ENCODE data around the gene STPG4. TPM values are rescaled to one million over a fixed set of nuclear protein-coding genes. Genes with fewer than 3 reads are reported as not detected.

Gene STPG4
- total RNA-seq, 1 experiment from 2014 or later: 8.7 TPM

DNA sequence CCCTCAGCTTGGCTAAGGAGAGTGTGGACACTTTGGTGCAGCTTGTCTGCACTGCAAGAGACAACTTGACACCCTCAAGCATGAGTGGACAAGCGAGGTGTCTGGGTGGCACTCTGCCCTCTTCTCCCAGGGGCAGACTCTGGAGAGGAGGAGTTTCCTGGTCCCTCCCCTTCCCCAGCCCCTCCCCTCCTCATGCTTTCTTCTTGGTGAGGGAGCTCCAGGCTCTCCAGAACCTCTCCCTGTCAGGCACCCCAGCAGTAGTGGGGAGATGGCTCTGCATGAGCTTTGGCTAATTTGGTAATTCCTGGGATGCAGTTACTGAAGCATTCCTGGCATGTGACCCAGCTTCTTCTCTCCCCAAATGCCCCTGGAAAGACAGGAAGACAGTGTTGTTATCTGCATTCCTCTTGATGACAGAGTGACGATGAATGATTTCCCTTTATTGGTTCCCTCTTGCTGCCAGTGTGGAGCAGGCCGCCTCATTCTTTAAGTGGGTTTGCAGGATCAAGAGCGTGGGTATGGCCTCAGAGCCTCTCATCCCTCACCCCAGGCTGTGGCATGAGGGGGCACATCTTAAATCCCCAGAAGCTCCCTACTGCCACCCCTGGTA, 89.2 kb downstream of the STPG4 start:
- DNase-seq: peak; percentile 65 to 78
- H3K36me3 ChIP-seq (ENCODE audit: low read depth): no peaks in the 10 kb centered on the region
- H3K4me2 ChIP-seq: peak overlapping the region; percentile 28
- no peak overlapping the region for H2AFZ ChIP-seq
- peaks cover 66% of the 10 kb centered on the region for H3K4me1 ChIP-seq (replicated peaks; ENCODE audit: insufficient read depth)
- no peaks in the 10 kb centered on the region for H3K9me2 ChIP-seq (ENCODE audit: insufficient read depth)
- no peaks in the 10 kb centered on the region for H3K9me3 ChIP-seq (ENCODE audit: insufficient read depth, low read depth)
- H3K4me3 ChIP-seq: no peak overlapping the region
- ChIA-PET POLR2A (ENCODE audit: unreplicated experiment) (interaction anchor here (0.6 to 0.8 kb wide), 10 partner anchors 11 to 245 kb away, joined by 3 to 23 read pairs (median 8); no protein-coding TSS in a partner anchor), CTCF (interaction anchor here (0.6 to 1.2 kb wide), 7 partner anchors 11 to 841 kb away, joined by 3 to 14 read pairs (median 6); no protein-coding TSS in a partner anchor)
- H3K79me2 ChIP-seq (ENCODE audit: low read depth): peaks cover 12% of the 10 kb centered on the region; the same call in 1 of the 2 replicates
- H3K27ac ChIP-seq: peak overlapping the region; percentile 44
- no TSS peak for BruUV-seq (replicated peaks)
- no peaks in the 10 kb centered on the region for H4K20me1 ChIP-seq (ENCODE audit: insufficient read depth)
- intact Hi-C loops (cut with micrococcal nuclease; ENCODE audit: unreplicated experiment): no loop called here
- TF ChIP-seq, protein P1, sequence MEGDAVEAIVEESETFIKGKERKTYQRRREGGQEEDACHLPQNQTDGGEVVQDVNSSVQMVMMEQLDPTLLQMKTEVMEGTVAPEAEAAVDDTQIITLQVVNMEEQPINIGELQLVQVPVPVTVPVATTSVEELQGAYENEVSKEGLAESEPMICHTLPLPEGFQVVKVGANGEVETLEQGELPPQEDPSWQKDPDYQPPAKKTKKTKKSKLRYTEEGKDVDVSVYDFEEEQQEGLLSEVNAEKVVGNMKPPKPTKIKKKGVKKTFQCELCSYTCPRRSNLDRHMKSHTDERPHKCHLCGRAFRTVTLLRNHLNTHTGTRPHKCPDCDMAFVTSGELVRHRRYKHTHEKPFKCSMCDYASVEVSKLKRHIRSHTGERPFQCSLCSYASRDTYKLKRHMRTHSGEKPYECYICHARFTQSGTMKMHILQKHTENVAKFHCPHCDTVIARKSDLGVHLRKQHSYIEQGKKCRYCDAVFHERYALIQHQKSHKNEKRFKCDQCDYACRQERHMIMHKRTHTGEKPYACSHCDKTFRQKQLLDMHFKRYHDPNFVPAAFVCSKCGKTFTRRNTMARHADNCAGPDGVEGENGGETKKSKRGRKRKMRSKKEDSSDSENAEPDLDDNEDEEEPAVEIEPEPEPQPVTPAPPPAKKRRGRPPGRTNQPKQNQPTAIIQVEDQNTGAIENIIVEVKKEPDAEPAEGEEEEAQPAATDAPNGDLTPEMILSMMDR (conservative IDR thresholded peaks at IDR 0.05): no peak
- no peak for TF ChIP-seq EZH2 (IDR thresholded peaks at IDR 0.05; ENCODE audit: low read depth)
- peaks cover 50% of the 10 kb centered on the region for H3F3A ChIP-seq (ENCODE audit: insufficient read depth, low read depth)
- H3K27me3 ChIP-seq (ENCODE audit: insufficient read depth, low read depth): no peaks in the 10 kb centered on the region

DNA sequence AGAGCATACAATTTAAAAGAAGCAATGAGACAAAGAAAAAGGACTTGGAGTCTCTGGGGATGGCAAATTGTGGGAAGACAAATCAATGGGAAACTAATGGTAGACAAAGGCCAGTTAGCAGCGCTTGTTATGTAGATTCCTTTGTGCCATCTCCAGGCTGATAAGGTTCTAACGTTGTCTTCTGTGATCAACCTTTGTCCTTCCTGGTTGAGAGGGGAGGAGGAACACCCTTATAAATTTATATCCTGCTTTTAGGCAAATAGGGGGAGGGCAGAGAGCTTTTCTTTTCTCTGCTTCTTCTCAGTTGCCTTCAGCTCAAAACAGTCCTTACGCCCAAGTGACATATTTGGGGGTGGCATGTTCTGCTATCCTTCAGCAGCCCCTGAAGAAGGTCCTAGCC, 89.8 kb downstream of the STPG4 start:
- Histone ChIP-seq H3K9me3 (ENCODE audit: insufficient read depth, low read depth) (no peaks in the 10 kb centered on the region), H3K27me3 (ENCODE audit: insufficient read depth, low read depth) (no peaks in the 10 kb centered on the region), H3K4me2 (peak overlapping the region; percentile 28), H3K27ac (peak overlapping the region; percentile 44), H4K20me1 (ENCODE audit: insufficient read depth) (no peaks in the 10 kb centered on the region), H3K79me2 (ENCODE audit: low read depth) (peaks cover 10% of the 10 kb centered on the region; the same call in 1 of the 2 replicates), H3K9me2 (ENCODE audit: insufficient read depth) (no peaks in the 10 kb centered on the region), H3K4me1 (replicated peaks; ENCODE audit: insufficient read depth) (peaks cover 61% of the 10 kb centered on the region), H3F3A (ENCODE audit: insufficient read depth, low read depth) (peaks cover 50% of the 10 kb centered on the region), H3K4me3 (no peak overlapping the region), H3K36me3 (ENCODE audit: low read depth) (no peaks in the 10 kb centered on the region), H2AFZ (no peak overlapping the region)
- POLR2A ChIA-PET (ENCODE audit: unreplicated experiment): interaction anchor here (0.6 to 0.8 kb wide), 5 partner anchors 12 to 111 kb away, joined by 3 to 8 read pairs (median 3); no protein-coding TSS in a partner anchor
- TF ChIP-seq, protein P1 (conservative IDR thresholded peaks at IDR 0.05): no peak
- TF ChIP-seq EZH2 (IDR thresholded peaks at IDR 0.05; ENCODE audit: low read depth): no peak
- CTCF ChIA-PET: interaction anchor here (0.6 to 1.0 kb wide), 2 partner anchors 12 to 20 kb away, joined by 3 to 14 read pairs; no protein-coding TSS in a partner anchor
- no peak for DNase-seq
- intact Hi-C loops (cut with micrococcal nuclease; ENCODE audit: unreplicated experiment): no loop called here
- no TSS peak for BruUV-seq (replicated peaks)

- POLR2A ChIA-PET (ENCODE audit: unreplicated experiment): no interaction called here
- no peak overlapping the region for H2AFZ ChIP-seq
- H3K79me2 ChIP-seq (ENCODE audit: low read depth): 0 out of 2 replicates have a peak, but pooled peaks cover 6% of the 10 kb centered on the region
- H3K36me3 ChIP-seq (ENCODE audit: low read depth): no peaks in the 10 kb centered on the region
- no peak overlapping the region for H3K4me3 ChIP-seq
- H3K4me2 ChIP-seq: no peak overlapping the region
- H3F3A ChIP-seq (ENCODE audit: insufficient read depth, low read depth): peaks cover 47% of the 10 kb centered on the region
- H3K9me2 ChIP-seq (ENCODE audit: insufficient read depth): no peaks in the 10 kb centered on the region
- peaks cover 50% of the 10 kb centered on the region for H3K4me1 ChIP-seq (replicated peaks; ENCODE audit: insufficient read depth)
- H3K9me3 ChIP-seq (ENCODE audit: insufficient read depth, low read depth): no peaks in the 10 kb centered on the region
- TF ChIP-seq, protein P1 (conservative IDR thresholded peaks at IDR 0.05): no peak
- H3K27ac ChIP-seq: peak overlapping the region; percentile 18; the same call in 1 of the 2 replicates
- DNase-seq: no peak
- CTCF ChIA-PET: no interaction called here
- no TSS peak for BruUV-seq (replicated peaks)
- H3K27me3 ChIP-seq (ENCODE audit: insufficient read depth, low read depth): no peaks in the 10 kb centered on the region
- H4K20me1 ChIP-seq (ENCODE audit: insufficient read depth): no peaks in the 10 kb centered on the region
- intact Hi-C loops (cut with micrococcal nuclease; ENCODE audit: unreplicated experiment): no loop called here
Measured at GRCh38 chr2:47064106-47064505, 91.0 kb downstream of the STPG4 start.
